ENCODE results near the gene PLA2G7.
A peak's percentile ranks its signal among the peaks of the same experiment; 100 is the strongest.

PLA2G7 gene

DNA sequence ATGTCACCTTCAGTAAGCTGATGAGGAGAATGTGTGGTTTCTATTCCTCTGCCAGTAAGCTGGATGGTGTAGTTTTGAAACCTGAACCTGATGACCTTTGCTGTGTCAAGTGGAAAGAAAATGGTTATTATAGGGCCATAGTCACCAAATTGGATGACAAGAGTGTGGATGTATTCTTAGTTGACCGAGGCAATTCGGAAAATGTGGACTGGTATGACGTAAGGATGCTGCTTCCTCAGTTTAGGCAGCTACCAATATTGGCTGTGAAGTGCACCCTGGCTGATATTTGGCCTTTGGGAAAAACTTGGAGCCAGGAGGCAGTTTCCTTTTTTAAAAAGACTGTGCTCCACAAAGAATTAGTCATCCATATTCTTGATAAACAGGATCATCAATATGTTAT lies 45.5 kb downstream of the PLA2G7 start:
- DNase-seq (ENCODE audit: low spot score) (no peak), FAIRE-seq (no peak)

DNA sequence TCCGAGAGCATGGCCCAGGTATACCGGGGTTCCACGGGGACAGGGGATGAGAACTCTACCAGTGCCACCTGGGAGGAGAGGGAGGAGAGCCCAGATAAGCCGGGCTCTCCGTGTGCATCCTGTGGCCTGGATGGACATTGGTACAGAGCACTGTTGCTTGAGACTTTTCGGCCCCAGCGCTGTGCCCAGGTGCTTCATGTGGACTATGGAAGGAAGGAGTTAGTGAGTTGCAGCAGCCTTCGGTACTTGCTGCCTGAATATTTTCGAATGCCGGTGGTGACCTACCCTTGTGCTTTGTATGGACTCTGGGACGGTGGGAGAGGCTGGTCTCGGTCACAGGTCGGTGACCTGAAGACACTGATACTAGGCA lies 46.2 kb downstream of the PLA2G7 start:
- FAIRE-seq = no peak
- no peak for DNase-seq (ENCODE audit: low spot score)

DNA sequence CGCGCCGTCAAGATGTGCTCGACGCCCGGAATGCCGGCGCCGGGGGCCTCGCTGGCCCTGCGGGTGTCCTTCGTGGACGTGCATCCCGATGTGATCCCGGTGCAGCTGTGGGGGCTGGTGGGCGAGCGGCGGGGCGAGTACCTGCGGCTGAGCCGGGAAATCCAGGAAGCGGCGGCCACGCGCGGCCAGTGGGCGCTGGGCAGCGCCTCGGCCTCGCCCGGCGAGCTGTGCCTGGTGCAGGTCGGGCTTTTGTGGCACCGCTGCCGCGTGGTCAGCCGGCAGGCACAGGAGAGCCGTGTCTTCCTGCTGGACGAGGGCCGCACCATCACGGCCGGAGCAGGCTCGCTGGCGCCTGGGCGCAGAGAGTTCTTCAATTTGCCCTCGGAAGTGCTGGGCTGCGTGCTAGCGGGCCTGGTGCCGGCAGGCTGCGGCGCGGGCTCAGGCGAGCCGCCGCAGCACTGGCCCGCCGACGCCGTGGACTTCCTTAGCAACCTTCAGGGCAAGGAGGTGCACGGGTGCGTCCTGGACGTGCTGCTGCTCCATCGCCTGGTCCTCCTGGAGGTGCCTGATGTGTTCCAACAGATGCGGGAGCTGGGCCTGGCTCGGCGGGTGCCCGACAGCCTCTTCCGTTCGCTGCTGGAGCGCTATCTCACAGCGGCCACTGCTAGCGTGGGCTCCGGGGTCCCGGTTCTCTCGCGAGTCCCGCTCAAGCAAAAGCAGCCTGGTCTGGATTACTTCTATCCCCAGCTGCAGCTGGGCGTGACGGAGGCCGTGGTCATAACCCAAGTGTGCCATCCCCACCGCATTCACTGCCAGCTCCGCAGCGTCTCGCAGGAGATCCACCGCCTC lies 46.8 kb downstream of the PLA2G7 start:
- FAIRE-seq = no peak
- no peak for DNase-seq (ENCODE audit: low spot score)

DNA sequence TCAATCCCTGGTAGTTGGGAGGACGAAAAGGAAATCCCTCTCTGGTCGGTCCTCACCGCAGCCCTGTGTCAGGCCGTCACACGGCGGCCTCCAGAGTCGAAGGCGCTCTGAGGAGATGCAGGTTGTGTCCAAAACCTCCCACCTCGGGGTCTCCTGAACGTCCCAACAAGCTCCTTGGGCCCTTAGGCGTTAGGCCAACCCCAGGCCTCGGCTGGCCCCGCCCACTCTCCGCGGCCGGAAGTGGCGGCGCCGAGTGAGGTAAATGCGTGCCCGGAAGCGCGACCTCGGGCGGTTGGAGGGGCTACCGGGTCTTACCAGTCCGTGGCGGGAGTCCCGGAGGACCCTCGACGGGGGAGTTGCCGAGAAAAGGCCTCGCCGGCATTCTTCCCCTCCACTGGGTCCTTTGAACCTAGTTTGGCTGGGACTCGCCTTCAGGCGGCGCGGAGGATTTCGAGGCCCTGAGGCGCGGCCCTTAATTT lies 47.5 kb downstream of the PLA2G7 start, which contains the start of gene TDRD6:
Gene TDRD6 (plus strand): TSS at position 267 of the 479 bp plus-strand sequence. CDS start 244 bp downstream, outside the sequence.
- no peak for FAIRE-seq
- DNase-seq (ENCODE audit: low spot score) = no peak

DNA sequence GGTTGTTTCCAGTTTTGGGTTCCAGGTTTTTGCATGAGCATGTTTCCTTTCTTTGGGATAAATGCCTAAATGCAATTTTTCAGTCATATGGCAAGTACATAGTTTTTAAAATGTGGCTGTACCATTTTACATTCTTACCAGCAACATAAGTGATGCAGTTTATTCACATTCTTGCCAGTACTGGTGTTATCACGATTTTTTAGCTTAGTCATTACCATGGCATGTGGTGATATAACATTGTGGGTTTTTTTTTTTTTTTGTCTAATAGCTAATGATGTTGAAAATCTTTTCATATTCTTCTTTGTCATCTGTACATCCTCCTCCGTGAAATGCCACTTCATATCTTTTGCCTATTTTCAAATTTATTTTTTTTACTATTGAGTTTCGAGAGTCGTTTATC lies 50.4 kb downstream of the PLA2G7 start:
- DNase-seq (ENCODE audit: low spot score) = peak; percentile 37
- no peak for FAIRE-seq

DNA sequence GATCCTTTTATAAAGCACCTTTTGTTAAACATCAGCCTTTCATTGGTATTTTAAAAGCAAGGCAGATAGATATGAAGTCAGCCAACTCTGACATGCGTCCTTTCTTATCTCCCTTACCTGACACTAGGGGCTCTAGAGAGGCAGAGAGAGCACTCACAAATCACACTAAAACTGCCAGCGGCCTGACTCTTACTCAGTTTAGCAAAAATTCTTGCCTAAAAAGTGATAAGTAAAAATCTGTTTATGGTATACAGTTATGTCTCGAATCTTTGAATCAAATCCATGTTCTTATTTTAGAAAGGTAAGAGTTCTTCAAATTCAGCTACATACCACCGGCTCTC lies 57.9 kb downstream of the PLA2G7 start:
- FAIRE-seq (no peak), DNase-seq (ENCODE audit: low spot score) (peak; percentile 10)

DNA sequence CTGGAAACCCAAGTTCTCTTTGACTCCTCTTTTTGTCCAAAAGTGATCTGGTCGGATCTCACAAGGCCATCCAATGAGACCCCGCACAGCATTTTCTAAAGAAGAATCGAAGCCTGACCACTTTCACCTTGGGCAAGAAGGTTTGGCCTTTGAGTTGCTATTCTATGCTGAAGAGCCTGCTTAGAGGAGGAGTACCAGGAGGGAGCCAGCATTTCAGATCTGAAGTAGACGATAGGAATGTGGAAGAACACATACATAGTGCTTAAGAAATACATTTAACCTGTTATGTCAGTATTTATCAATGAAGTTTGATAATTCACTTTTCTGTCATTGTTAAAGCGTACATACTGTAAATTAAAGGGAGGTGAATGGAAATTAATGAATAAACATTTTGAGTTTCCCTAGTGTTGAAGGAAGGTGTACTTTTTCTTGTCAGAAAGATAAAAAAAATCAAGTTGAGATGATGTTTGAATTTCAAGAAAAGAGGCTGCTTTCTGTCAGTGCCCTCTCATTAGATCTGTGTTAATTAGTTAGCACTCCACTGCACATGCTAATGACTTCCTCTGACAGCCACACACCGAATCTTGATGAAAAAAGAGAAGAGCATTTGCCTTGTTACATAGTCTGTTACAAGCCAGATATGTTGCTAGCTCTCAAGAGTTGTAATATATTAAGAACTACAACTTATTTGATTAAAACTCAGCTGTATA lies 58.4 kb downstream of the PLA2G7 start:
- DNase-seq (ENCODE audit: low spot score) = no peak
- FAIRE-seq = no peak

DNA sequence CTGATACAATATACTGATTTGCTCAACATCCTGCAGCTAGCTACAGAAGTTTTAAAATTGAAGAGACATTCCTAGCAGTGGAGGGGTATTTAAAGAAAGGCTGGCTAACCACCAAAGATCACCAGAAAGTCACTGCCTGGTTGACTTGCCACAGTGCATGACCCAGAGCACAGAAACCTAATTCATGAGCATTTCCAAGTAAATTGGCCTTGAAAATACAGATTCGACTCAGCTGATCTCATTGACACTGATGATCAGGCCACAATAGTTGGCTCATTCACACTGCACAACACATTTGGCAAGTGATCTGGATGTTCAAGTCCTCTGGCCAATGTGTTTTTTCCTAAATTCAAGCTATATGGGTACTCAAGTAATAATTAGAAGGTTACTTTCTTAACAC lies 60.8 kb downstream of the PLA2G7 start:
- DNase-seq (ENCODE audit: low spot score) (no peak), FAIRE-seq (no peak)

DNA sequence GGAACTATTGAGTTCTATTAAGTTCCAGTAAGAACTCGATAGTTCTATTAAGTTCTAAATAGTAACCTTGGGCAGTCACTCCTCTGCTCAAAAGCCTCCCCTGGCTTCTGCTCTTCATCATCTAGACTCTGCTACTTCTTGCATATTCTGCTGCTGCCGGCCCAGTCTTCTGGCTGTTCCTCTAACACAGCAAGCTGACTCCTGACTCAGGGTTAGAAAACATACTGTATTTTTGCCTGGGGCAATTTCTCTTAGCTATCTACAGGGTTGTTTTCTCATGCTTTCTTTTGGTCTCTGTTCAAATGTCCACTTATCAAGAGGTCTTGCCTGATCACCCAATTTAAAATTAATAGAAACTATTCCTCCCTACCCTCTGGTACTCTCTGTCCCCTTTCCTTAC lies 67.8 kb downstream of the PLA2G7 start:
- no peak for DNase-seq (ENCODE audit: low spot score)
- no peak for FAIRE-seq

DNA sequence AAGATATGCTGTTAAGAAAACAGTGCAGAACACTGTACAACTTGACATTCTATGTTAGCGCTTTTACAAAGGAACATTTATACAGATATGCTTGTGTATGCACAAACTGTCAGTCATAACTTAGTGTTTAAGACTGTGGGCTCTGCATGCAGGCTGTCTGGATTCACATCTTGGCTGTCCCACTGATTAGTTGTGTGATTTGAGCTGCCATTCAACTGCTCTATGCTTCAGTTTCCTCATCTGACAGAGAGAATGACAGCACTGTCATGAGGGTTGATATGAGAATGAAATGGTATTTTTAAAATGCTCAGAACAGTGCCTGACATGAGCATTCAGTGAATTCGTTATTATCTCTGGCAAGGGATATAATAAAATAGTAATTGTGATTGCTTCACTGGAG lies 73.7 kb downstream of the PLA2G7 start:
- no peak for DNase-seq (ENCODE audit: low spot score)
- FAIRE-seq = no peak

DNA sequence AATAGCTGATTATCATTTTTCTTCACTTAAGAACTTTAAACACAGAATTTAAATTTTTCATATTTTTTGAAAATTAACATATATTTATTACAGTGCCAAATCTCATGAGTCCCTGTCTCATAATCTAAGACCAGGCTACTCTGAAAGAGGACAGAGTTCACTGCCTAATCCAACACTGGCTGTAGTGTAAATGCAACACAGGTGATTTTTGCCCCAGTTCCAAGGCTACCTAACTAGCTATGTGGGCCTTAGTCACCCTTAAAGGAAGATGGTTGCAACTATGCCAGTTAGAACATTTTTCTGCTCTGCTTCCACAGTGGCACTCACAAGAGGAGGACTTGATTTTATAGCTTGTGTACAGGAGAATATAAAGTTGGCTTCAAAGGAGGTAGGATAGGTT lies 77.5 kb downstream of the PLA2G7 start:
- FAIRE-seq (peak; percentile 83), DNase-seq (ENCODE audit: low spot score) (no peak)

DNA sequence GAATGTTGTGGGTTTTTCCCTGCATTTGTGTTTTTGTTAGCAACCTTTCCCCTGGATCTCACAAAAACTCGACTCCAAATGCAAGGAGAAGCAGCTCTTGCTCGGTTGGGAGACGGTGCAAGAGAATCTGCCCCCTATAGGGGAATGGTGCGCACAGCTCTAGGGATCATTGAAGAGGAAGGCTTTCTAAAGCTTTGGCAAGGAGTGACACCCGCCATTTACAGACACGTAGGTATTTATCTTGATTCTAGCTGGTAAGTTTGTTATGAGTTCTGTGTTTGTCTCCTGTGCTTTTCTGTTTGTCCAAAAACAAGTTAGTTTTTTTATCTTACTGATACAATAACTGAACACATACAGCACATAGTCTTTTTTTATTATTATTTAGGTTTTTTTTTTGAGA lies 79.4 kb downstream of the PLA2G7 start:
- FAIRE-seq (no peak), DNase-seq (ENCODE audit: low spot score) (peak; percentile 22)

Data from urothelium cell line (cell line).